DMS114 treated with DMSO at 0.1 percent for 48 hours (cell line): Measurements from ENCODE around the gene USP30.

ENCODE experiments used
- DNase-seq: peaks from one replicate; lab custom pipeline; 2025; ENCODE audit not compliant: unreplicated experiment; lab: John Stamatoyannopoulos, UW

Gene USP30

DNA sequence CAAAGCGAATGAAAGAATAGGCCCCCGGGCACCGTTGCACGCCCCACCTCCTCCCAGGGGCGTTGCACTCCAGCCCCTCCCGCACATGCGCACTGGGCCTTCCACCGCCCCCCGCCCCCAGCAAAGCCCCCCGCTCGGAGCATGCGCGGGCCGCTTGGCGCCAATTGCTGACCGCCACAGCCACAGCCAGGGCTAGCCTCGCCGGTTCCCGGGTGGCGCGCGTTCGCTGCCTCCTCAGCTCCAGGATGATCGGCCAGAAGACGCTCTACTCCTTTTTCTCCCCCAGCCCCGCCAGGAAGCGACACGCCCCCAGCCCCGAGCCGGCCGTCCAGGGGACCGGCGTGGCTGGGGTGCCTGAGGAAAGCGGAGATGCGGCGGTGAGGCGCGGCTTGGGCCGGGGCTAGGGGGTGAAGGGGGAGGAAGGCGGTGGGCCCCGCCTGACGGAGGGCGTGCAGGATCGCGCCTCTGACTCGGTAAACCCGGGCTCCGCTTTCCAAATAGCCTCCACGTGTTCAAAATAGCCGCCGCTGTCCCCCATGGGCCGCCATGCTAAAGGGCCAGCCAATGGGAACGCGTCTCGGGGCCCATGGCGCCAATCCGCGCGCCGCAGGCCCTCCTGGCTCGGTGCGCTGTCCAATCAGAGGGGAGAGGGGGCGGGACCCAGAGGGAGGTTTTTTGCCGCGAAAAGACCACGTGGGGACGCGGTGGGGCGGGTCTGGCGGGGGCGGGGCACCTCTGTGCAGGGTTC is 45.2 kb downstream of the USP30 start, which contains the start of gene UNG:
Gene UNG (plus strand): TSS at position 163 of the 748 bp plus-strand sequence. CDS start 83 bp downstream, at position 246.
- DNase-seq: peak; percentile 91

DNA sequence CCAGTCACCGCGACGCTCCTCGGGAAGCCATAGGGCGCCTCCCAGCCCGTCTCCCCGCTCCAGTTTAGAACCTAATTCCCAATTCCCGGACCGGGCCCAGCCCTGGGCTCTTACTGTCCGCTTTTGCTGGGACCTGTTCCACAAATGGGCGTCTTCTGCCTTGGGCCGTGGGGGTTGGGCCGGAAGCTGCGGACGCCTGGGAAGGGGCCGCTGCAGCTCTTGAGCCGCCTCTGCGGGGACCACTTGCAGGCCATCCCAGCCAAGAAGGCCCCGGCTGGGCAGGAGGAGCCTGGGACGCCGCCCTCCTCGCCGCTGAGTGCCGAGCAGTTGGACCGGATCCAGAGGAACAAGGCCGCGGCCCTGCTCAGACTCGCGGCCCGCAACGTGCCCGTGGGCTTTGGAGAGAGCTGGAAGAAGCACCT is 45.8 kb downstream of the USP30 start:
- no peak for DNase-seq

DNA sequence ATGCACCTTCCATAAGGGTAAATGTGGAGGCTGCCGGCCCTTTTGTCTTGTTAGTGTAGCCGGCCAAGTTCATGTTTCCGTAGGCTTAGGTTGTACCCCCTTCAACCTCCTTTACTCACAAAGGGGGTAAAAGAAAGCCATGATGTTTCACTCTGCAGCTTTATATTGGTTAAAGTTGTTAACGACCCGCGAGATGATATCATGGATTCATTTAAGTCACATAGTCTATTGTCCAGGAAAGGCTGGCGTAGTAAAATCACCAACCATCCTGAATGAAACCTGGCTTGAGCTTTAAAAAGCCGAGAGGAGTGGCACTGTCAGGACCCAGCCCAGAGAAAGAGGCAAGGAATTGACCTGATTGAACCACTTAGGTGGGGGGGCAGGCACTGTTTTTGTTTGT is 46.3 kb downstream of the USP30 start:
- peak; percentile 17 for DNase-seq

DNA sequence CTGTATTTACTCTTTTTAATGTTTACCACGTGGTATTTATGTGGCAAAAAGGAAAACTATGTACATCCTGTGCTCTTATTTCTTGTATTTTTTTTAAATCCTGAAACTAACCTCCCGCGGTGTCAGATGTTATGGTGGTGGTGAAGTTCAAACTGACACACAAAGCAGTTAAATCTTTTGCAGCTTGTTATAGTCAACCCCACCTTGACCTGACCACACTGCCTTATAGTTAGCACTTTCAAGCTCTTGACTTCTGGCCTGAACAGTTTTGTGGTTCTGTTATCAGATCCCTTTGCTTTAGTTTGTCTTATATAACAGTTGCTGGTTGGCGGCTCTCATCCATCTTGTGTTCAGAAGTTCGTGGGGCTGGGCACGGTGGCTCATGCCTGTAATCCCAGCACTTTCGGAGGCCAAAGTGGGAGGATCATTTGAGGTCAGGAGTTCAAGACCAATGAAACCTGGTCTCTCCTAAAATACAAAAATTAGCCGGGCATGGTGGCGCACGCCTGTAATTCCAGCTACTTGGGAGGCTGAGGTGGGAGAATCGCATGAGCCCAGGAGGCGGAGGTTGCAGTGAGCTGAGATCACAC is 47.1 kb downstream of the USP30 start:
- DNase-seq: no peak

DNA sequence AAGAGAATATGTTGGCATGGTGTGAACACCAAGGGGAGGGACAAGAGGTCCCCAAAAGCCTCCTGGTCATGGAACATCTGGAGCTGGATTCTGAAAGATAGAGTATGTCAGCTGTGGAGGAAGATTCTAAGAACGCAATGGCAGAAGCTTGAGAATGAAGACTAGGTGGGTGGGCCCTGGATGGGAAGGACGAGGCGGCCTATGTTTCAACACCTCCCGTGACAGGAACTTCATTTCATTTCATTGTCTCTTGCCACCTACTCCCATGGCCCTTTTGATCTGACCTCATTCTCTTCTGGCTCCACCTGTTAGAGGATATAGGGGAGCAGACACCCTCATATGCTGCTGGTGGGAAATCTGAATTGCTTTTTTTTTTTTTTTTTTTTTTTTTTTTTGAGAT is 48.4 kb downstream of the USP30 start:
- DNase-seq: no peak

DNA sequence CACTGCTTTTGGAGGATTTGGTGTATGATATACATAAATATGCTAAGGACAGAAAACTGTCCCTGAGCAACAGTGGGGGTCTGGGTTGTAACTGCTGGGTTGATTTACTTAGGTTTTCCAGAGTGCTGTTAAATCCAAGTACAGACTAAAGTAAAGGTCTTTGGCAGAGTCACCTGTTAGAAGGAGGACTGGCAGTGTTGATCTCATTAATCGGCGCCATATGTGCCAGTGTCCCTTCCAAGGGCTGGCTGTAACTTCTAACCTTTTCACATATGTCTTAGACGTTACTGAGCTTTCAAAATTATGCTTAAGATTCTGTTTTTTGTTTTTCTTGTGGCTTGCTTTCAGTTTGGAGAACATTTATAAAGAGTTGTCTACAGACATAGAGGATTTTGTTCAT is 50.1 kb downstream of the USP30 start:
- no peak for DNase-seq

DNA sequence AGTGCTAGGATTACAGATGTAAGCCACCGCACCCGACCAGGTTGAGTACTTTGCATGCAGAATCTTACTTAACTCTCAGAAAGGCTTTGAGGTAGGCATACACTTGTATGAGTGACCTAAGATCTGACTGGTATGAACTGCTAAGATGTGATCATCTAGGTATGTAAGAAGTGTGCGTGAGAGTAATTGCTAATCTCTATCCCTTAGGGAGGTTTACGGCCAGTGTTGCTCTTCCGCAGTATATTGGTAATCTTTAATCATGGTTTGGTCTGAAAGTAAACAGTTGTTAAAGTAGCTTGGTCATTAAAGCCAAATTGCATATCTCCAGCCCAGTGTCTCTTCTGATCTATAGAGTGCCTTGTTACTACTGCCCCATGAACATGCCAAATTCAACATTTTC is 52.8 kb downstream of the USP30 start:
- DNase-seq: no peak

DNA sequence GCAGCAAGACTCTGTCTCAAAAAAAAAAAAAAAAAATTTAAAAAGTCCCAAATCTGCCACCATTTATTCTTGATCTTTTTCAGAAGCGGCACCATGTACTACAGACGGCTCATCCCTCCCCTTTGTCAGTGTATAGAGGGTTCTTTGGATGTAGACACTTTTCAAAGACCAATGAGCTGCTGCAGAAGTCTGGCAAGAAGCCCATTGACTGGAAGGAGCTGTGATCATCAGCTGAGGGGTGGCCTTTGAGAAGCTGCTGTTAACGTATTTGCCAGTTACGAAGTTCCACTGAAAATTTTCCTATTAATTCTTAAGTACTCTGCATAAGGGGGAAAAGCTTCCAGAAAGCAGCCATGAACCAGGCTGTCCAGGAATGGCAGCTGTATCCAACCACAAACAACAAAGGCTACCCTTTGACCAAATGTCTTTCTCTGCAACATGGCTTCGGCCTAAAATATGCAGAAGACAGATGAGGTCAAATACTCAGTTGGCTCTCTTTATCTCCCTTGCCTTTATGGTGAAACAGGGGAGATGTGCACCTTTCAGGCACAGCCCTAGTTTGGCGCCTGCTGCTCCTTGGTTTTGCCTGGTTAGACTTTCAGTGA is 57.5 kb downstream of the USP30 start:
- no peak for DNase-seq

DNA sequence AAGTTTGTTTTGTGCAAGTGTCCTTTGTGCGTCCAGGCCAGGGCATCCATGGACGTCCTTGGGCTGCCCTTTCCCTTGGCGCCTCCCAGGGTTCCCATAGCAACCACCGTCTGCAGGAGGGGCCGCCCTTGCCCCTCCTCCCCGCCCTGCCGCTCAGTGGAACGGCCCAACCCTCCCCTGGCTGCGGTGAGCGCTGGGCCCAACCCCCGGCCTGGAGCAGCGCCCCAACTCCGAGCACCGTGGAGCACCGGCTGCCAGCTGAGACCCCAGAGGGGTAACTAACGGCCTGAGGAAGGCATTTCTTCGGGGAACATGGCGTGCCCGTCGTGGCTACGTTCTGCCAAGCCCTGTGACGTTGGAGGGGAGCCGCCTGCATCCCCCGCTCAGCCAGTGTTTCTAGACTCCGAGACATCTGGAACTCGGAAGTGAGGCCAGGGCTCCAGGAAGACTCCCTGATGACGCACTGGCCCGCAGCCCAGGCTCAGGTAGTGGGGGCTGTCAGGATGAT is 58.7 kb downstream of the USP30 start:
- peak; percentile 93 for DNase-seq

DNA sequence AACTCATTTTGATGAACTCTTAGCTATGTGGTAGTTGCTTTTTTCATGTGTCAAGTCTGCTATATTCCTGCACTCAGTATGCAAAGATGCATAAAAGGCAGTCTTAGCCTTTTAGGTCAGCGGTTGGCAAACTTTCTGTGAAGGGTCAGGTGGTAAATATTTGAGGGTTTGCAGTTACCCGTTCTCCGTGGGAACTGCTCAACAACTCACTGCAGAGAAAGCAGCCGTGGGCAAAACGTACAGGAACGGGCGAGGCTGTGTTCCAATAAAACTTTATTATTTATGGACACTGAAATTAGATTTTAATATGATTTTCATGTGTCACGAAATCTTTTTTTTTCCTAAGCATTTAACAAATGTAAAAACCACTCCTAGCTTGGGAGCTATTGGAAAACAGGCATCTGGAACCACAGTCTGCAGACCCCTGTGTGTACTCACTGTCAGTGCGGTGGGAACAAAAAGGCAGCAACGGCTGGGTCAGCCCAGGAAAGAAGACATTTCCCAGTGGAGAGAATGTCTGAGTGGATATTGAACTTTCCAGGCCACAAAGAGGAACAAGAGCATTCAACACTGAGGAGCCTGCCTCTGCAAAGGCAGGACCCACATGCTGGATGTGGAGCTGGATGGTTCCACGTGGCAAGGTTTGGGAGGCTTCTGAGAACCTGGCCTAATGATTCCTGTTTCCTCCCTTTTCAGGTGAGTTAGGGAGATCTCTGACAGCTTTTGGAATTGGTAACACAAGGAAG is 60.5 kb downstream of the USP30 start:
- DNase-seq: no peak

DNA sequence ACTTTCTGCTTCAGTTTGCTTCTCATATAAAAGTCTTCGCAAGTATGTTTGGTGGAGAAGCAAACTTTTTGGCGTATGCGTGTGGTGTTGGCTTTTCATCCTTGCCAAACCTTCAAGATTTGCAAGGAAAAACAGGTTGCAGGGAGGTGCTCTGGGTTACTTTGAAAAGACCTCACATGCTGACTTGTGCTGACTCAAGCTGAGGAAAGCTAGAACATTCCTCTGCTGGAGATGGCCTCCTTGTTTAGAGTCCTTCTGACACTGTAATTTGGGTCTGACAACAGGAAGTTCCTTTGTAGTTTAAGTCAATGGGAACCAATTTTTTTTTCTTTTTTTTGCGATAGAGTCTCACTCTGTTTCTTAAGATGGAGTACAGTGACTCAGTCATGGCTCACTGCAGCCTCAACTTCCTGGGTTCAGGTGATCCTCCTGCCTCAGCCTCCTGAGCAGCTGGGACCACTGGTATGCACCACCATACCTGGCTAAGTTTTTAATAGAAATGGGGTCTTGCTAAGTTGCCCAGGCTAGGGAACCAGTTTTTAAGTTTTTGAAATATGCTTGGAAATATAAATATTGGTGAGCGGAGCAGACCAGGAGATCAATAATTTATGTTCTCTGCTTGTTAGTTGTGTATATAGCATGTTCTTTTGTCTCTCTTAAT is 61.4 kb downstream of the USP30 start:
- no peak for DNase-seq

DNA sequence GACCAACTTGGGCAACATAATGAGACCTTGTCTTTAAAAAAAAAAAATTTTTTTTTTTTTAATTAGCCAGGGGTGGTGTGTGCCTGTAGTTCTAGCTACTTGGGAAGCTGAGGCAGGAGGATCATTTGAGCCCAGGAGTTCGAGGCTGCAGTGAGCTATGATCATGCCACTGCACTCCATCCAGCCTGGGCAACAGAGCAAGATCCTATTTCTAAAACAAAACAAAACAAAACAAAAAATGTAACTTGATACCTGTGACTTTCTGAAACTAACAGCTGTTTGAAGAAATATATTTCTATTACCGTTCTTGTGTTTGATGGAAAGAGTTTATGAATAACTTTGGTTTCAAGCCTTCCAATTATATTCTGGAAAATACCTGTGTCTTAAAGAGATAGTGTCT is 62.3 kb downstream of the USP30 start:
- DNase-seq: no peak

DNA sequence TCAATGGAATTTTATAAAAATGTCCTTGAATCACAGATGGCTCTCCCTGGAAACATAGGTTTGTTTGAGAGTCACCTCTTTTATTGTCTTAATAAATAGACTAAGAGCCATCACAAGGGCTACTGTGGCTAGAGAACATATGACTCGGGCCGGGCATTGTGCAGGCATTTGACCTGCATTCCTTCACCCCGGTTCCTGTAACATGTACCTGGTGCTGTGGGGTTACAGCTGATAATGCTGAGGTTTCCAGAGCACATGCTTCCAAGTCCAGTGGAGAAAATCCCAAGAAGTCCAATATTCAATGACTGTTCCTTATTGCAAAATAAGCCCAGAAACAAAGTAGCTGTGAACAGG is 63.0 kb downstream of the USP30 start:
- DNase-seq: no peak

DNA sequence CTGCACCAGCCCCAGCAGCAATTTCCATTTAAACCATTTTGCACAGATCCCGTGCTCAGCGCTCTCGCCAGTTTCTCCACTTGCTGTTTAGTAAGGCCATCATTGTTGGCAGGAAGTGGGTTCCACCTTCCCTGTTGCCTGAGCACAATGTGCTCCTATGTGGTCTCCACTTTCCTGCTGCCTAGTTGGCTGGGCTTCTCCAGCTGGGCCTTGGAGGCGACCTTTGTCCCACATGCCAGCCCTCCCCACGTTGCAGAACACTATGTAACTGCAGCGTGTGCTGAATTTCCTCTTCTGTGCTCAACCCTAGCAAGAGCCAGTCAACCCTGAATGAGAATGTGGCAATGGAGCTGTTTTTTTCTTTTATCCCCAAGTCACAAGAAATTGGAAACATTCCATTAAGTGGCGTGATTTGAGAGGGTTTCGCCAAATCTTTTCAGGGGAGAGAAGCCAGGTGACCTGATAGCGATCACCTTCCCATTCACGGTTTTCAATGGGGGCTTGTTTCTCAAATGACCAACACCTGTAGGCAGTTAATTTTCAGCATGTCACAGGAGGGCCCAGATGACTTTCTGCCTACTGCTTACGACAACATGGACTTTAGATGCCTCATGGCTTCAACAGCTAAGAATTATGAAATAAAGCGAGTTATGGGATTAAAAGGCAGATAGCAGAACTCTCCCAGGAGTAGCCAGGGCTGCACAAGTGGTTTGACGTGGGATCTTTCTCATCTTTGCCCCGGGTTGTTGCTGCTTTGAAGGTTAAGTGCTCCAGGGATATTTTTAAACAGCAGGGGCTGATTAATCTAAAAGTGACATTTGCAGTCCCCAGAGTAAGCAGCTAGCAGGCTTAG is 63.6 kb downstream of the USP30 start, which contains the start of gene ACACB:
Gene ACACB (plus strand): TSS at position 830 of the 853 bp plus-strand sequence. CDS start 22,819 bp downstream, outside the sequence.
- no peak for DNase-seq

DNA sequence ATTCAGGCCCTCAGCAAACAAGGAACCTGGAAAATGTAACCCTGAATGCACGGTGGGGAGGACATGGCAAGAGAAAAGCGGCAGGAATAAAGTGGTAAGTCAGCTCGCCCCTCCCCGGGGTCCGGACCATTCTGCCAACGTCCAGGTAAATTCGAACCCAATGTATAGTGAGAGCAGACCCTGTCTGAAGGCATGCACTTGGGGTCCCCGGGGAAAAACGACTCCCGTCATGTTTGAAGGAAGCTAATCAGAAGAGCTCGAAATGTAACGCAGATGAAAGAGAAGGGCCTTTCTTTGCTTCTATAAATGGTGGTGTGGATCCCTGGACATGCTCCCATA is 64.2 kb downstream of the USP30 start:
- DNase-seq: no peak

DNA sequence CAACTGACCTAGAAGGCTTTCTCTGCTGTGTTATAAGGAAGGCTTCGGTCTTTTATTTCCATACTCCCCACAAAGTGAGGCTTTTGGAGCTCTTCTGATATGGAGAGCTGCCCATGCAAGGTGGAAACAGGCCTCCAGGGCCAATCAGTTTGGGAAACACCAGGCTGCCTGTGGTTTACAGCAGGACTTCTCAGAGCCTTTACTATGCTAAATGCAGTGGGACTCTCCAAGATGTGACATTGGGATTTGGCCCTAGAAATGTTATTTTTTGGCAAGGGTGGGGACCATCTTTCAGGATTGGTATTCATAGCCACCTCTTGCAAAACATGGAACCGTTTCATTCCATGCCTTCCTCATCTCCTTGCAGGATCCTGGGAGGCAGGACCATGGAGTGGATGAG is 67.7 kb downstream of the USP30 start:
- DNase-seq: no peak

DNA sequence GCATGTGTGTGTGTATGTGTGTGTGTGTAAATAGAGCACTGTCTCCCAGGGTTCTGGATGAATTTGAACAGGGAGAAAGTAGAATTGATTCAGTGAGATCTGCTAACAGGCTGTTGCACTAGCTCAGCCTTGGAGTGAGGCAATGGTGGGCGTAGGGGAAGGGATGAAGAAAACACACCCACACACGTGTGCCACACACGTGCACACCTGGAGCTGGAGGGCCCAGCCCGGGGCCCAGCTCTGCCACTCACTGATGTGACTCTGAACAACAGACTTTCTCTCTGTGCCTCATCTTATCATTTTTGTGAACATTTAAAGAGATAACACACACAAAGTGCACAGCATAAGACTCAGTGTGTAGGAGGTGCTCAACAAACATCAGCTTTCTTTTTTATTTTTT is 68.2 kb downstream of the USP30 start:
- DNase-seq: no peak

DNA sequence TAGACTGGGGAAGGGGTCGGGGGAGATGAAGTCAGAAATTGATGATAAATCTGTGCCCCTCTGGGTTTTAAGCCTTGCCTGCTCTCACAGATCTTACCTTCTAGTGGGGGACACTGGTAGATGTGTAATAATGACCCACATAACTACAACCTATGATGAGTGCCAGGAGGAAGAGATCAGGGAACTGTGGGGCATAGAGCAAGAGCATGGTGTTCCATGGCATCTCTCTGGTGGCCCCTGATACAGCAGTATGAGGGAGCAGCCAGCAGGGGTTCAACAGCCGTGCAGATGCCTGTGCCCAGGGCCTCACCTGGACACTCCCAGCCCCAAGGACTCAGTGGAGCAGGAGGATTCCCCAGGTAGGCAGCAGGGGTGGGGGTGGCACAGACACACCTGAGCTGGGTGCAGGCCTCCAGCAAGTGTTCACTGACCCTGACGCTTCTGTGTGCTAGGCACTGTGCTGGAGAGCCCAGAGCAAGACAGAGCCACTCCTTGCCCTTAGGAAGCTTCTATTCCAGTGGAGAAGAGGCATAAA is 69.0 kb downstream of the USP30 start:
- no peak for DNase-seq

DNA sequence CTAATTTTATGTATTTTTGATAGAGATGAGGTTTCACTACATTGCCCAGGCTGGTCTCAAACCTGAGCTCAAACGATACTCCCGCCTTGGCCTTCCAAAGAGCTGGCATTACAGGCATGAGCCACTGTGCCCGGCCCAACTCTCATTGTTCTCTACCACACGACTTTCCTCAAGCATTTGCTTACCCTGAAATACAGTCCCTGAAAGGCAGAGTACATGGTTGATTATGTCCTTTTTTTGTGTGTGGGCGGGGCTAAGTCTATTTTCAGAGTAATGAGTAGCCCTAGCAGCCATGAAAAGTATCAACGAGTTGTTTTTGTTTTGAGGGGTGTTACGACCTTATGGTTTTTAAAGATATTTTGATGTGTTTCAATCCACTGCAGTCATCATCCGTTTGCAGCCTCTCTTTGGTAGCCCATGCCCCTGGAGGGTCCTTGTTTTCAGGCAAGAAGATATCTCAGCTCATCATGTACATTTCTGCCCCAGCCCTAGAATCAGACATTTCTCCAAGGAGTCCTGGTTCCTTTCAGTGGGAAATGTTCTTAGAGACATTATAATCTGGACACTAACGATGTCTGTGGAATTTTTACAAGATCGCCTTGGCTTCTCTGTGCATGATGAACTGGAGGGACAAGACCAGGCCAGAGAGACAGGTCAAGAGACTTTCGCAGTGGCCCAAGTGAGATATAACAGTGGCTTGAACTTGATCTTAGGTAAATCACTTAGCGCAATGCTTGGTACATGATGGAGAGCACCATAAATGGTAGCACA is 72.7 kb downstream of the USP30 start:
- DNase-seq: no peak
